OCI-LY7 (cell line): ENCODE results near the gene PLPPR3. TPM values are rescaled to one million over a fixed set of nuclear protein-coding genes. Genes with fewer than 3 reads are reported as not detected.

ENCODE experiments used
- BruUV-seq: library from RNA; stranded (reverse); fragments of 400-500 nt; replicated peaks from 2 replicates; lab custom pipeline; 2021; lab: Mats Ljungman, UMichigan
- CTCF ChIA-PET: fragments of 300-600 bp; sonication (Branson Sonifier 250); formaldehyde crosslinking; loops from one replicate; lab custom pipeline; 2022; ENCODE audit warnings: antibody characterized with exemption; ENCODE audit not compliant: unreplicated experiment; lab: Charles Lee
- POLR2A ChIA-PET: fragments of 300-600 bp; sonication (Branson Sonifier 250); formaldehyde crosslinking; loops from one replicate; lab custom pipeline; 2022; ENCODE audit warnings: antibody characterized with exemption; lab: Charles Lee
- DNase-seq: peaks from one replicate; pipeline ENCODE4 v3.0.0-alpha.2; 2015; ENCODE audit warnings: low spot score
- H2AFZ ChIP-seq: fragments of 200-600 bp; sonication (generic), shearing (Covaris generic); 2 replicates; pipeline ENCODE4 v1.6.1; 2014; ENCODE audit warnings: mild to moderate bottlenecking, antibody characterized with exemption, low read length, moderate library complexity
- H3K27ac ChIP-seq: fragments of 200-600 bp; sonication (generic); 2 replicates; pipeline ENCODE4 v1.5.1; 2014; ENCODE audit warnings: mixed run types, low read depth, mild to moderate bottlenecking, moderate library complexity, low read length, inconsistent platforms; ENCODE audit not compliant: poor library complexity, severe bottlenecking
- H3K36me3 ChIP-seq: fragments of 200-600 bp; sonication (generic); 2 replicates; pipeline ENCODE4 v1.6.1; 2014; ENCODE audit warnings: mild to moderate bottlenecking, antibody characterized with exemption, low read length, moderate library complexity, mixed read lengths; ENCODE audit not compliant: insufficient read depth
- H3K4me1 ChIP-seq: fragments of 200-600 bp; sonication (generic); 2 replicates; pipeline ENCODE4 v1.5.1; 2014; ENCODE audit warnings: mild to moderate bottlenecking, low read length; ENCODE audit not compliant: insufficient read depth, poor library complexity, severe bottlenecking
- H3K4me2 ChIP-seq: fragments of 200-600 bp; sonication (generic); 2 replicates; pipeline ENCODE4 v1.6.1; 2014; ENCODE audit warnings: mild to moderate bottlenecking, low read length
- H3K4me3 ChIP-seq: fragments of 200-600 bp; sonication (generic); 2 replicates; pipeline ENCODE4 v1.5.1; 2014; ENCODE audit warnings: mild to moderate bottlenecking, low read depth, low read length; ENCODE audit not compliant: poor library complexity, severe bottlenecking
- H3K79me2 ChIP-seq: fragments of 200-600 bp; sonication (generic); 2 replicates; pipeline ENCODE4 v1.6.1; 2016; ENCODE audit warnings: low read depth, mild to moderate bottlenecking, low read length, moderate library complexity, mixed read lengths; ENCODE audit not compliant: insufficient read depth
- H3K9me2 ChIP-seq: fragments of 200-600 bp; sonication (generic); 2 replicates; pipeline ENCODE4 v1.6.1; 2016; ENCODE audit warnings: mild to moderate bottlenecking, low read length, mixed read lengths; ENCODE audit not compliant: insufficient read depth
- H3K9me3 ChIP-seq: fragments of 200-600 bp; sonication (generic); 2 replicates; pipeline ENCODE4 v1.6.1; 2014; ENCODE audit warnings: mild to moderate bottlenecking, mixed run types, low read length, mixed read lengths
- H4K20me1 ChIP-seq: fragments of 200-600 bp; sonication (generic); 2 replicates; pipeline ENCODE4 v1.6.1; 2014; ENCODE audit warnings: mild to moderate bottlenecking, antibody characterized with exemption, low read length, moderate library complexity, mixed read lengths; ENCODE audit not compliant: insufficient read depth
- EZH2phosphoT487 ChIP-seq: fragments of 200-600 bp; sonication (generic); IDR thresholded peaks from 2 replicates; pipeline ENCODE4 v1.6.1; 2018; ENCODE audit warnings: low read depth, borderline replicate concordance, mild to moderate bottlenecking, mixed run types, antibody characterized with exemption, low read length, moderate library complexity, mixed read lengths
- intact Hi-C: fragments of 100-400 bp; cut with micrococcal nuclease; formaldehyde crosslinking; loops from one replicate; pipeline ENCODE4 v1.10.0; 2022; ENCODE audit not compliant: unreplicated experiment
- total RNA-seq, 2 experiments: library from RNA; depleted of rRNA in 1 of 2; stranded (reverse); fragments of >200 nt in 1 of 2; shearing (Covaris generic) in 1 of 2; gene quantifications; 2 replicates each; pipeline ENCODE4 v1.2.3, GENCODE V29; 2014 to 2022
- TF ChIP-seq, protein P1 (sequence below): fragments of 200-600 bp; sonication (generic); conservative IDR thresholded peaks from 2 replicates; pipeline ENCODE4 v1.5.1; 2014; ENCODE audit warnings: mild to moderate bottlenecking, antibody characterized with exemption, low read length, moderate library complexity, mixed read lengths

The PLPPR3 gene
- total RNA-seq, 2 experiments from 2014 or later, result not detected

DNA sequence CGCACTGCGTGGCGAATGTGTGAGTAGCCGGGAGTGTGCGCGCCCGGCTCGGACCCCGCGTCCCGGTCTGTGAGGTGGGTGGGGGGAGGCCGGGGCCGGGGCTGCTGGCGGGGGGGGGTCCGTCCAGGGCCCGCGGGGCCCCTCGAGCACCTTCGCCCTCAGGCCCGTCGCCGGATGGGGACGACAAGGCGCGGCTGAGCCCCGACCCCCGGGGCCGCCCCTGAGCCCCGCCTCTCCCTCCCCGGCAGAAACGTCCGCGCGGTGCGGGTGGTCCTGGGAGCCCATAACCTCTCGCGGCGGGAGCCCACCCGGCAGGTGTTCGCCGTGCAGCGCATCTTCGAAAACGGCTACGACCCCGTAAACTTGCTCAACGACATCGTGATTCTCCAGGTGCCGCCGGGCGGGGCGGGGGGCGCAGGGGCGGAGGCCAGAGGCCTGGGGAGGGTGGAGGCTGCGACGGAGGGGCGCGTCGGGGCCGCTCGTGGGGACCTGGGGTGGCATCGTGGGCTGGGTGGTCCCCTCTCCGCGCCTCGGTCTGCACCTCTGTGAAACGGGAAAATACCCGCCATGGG lies 31.3 kb upstream of the PLPPR3 start:
- Histone ChIP-seq H3K4me3 (no peak overlapping the region), H3K36me3 (no peaks in the 10 kb centered on the region), H3K9me2 (no peaks in the 10 kb centered on the region), H3K27ac (no peak overlapping the region), H2AFZ (no peak overlapping the region), H3K9me3 (no peaks in the 10 kb centered on the region), H3K79me2 (no peaks in the 10 kb centered on the region), H3K4me2 (no peak overlapping the region), H3K4me1 (no peaks in the 10 kb centered on the region), H4K20me1 (no peaks in the 10 kb centered on the region; the same call in 1 of the 2 replicates)
- CTCF ChIA-PET, result no interaction called here
- TF ChIP-seq, protein P1, sequence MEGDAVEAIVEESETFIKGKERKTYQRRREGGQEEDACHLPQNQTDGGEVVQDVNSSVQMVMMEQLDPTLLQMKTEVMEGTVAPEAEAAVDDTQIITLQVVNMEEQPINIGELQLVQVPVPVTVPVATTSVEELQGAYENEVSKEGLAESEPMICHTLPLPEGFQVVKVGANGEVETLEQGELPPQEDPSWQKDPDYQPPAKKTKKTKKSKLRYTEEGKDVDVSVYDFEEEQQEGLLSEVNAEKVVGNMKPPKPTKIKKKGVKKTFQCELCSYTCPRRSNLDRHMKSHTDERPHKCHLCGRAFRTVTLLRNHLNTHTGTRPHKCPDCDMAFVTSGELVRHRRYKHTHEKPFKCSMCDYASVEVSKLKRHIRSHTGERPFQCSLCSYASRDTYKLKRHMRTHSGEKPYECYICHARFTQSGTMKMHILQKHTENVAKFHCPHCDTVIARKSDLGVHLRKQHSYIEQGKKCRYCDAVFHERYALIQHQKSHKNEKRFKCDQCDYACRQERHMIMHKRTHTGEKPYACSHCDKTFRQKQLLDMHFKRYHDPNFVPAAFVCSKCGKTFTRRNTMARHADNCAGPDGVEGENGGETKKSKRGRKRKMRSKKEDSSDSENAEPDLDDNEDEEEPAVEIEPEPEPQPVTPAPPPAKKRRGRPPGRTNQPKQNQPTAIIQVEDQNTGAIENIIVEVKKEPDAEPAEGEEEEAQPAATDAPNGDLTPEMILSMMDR, result no peak
- no peak for TF ChIP-seq EZH2phosphoT487
- intact Hi-C loops, result no loop called here
- no peak for DNase-seq
- POLR2A ChIA-PET, result no interaction called here
- BruUV-seq, result no TSS peak

DNA sequence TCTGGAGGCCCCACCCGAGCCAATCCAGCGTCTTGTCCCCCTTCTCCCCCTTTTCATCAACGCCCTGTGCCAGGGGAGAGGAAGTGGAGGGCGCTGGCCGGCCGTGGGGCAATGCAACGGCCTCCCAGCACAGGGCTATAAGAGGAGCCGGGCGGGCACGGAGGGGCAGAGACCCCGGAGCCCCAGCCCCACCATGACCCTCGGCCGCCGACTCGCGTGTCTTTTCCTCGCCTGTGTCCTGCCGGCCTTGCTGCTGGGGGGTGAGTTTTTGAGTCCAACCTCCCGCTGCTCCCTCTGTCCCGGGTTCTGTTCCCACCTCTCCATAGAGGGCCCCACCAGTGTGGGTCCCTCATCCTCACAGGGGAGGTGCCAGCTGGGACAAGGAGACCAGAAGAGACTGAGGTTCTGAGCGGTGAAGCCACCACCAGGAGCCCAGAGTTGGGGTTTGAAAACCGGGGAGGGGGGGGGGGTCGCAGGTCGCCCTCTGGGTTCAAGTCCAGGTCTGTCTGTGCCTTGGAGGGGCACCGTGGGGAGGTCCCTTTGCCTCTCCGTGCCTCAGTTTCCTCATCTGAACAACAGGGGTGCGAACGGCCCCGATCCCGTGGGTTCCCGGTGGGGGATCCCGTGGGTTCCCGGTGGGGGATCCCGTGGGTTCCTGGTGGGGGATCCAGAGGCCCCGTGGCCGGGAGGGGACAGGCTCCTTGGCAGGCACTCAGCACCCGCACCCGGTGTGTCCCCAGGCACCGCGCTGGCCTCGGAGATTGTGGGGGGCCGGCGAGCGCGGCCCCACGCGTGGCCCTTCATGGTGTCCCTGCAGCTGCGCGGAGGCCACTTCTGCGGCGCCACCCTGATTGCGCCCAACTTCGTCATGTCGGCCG lies 30.6 kb upstream of the PLPPR3 start, which contains the start of gene ELANE:
Gene ELANE (plus strand): TSS at position 168 of the 878 bp plus-strand sequence. CDS start 26 bp downstream, at position 194.
- Histone ChIP-seq H3K4me1 (no peaks in the 10 kb centered on the region), H3K4me2 (no peak within 1 kb of the TSS), H3K9me3 (no peaks in the 10 kb centered on the region), H3K36me3 (no peaks in the 10 kb centered on the region), H4K20me1 (no peaks in the 10 kb centered on the region; the same call in 1 of the 2 replicates), H3K4me3 (no peak within 1 kb of the TSS), H3K9me2 (no peaks in the 10 kb centered on the region), H3K27ac (no peak within 1 kb of the TSS), H3K79me2 (no peaks in the 10 kb centered on the region), H2AFZ (no peak within 1 kb of the TSS)
- ChIA-PET POLR2A (no interaction called here), CTCF (no interaction called here)
- no peak for TF ChIP-seq EZH2phosphoT487
- TF ChIP-seq, protein P1, result no peak
- intact Hi-C loops, result no loop called here
- DNase-seq, result no peak
- no TSS peak for BruUV-seq

DNA sequence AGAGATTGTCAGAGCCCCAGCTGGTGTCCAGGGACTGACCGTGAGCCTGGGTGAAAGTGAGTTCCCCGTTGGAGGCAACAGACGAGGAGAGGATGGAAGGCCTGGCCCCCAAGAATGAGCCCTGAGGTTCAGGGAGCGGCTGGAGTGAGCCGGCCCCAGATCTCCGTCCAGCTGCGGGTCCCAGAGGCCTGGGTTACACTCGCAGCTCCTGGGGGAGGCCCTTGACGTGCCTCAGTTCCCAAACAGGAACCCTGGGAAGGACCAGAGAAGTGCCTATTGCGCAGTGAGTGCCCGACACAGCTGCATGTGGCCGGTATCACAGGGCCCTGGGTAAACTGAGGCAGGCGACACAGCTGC lies 29.2 kb upstream of the PLPPR3 start:
- H3K36me3 ChIP-seq, result no peaks in the 10 kb centered on the region
- H4K20me1 ChIP-seq, result no peaks in the 10 kb centered on the region; the same call in 1 of the 2 replicates
- no TSS peak for BruUV-seq
- no peak overlapping the region for H3K27ac ChIP-seq
- no peak overlapping the region for H3K4me3 ChIP-seq
- DNase-seq, result no peak
- H3K4me2 ChIP-seq, result no peak overlapping the region
- no peak overlapping the region for H2AFZ ChIP-seq
- intact Hi-C loops, result no loop called here
- no peaks in the 10 kb centered on the region for H3K79me2 ChIP-seq
- POLR2A ChIA-PET, result no interaction called here
- CTCF ChIA-PET, result no interaction called here
- no peaks in the 10 kb centered on the region for H3K4me1 ChIP-seq
- no peaks in the 10 kb centered on the region for H3K9me3 ChIP-seq
- H3K9me2 ChIP-seq, result no peaks in the 10 kb centered on the region
- TF ChIP-seq EZH2phosphoT487, result no peak
- TF ChIP-seq, protein P1, result no peak
